GM12872 (cell line): Measurements from ENCODE around the gene MOSPD3.

Source experiments
- TF ChIP-seq, protein P1 (sequence below): IDR thresholded peaks from 3 replicates; pipeline ENCODE4 v1.5.1; 2011; ENCODE audit warnings: low read depth, mild to moderate bottlenecking, low read length, moderate library complexity; ENCODE audit not compliant: insufficient read depth

The MOSPD3 gene

DNA sequence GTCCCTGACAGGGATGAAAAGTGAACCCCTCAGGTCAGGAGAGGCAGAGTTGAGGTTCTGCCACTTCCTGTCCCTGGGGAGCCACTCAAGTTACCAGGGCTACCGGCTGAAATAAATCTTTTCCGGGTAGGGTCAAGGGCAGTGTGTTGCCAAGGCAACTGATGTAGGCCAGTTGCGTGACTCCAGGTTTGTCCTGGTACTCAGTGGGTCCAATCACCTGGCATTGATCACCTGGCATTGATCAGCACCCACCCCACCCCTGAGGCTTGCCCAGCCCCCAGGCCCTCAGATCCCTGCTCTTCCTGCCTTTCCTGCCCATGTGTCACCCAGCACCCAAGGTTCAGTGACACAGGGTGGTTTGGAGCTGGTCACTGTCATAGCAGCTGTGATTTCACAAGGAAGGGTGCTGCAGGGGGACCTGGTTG, 44.6 kb upstream of the MOSPD3 start:
- TF ChIP-seq, protein P1, sequence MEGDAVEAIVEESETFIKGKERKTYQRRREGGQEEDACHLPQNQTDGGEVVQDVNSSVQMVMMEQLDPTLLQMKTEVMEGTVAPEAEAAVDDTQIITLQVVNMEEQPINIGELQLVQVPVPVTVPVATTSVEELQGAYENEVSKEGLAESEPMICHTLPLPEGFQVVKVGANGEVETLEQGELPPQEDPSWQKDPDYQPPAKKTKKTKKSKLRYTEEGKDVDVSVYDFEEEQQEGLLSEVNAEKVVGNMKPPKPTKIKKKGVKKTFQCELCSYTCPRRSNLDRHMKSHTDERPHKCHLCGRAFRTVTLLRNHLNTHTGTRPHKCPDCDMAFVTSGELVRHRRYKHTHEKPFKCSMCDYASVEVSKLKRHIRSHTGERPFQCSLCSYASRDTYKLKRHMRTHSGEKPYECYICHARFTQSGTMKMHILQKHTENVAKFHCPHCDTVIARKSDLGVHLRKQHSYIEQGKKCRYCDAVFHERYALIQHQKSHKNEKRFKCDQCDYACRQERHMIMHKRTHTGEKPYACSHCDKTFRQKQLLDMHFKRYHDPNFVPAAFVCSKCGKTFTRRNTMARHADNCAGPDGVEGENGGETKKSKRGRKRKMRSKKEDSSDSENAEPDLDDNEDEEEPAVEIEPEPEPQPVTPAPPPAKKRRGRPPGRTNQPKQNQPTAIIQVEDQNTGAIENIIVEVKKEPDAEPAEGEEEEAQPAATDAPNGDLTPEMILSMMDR, result no peak

DNA sequence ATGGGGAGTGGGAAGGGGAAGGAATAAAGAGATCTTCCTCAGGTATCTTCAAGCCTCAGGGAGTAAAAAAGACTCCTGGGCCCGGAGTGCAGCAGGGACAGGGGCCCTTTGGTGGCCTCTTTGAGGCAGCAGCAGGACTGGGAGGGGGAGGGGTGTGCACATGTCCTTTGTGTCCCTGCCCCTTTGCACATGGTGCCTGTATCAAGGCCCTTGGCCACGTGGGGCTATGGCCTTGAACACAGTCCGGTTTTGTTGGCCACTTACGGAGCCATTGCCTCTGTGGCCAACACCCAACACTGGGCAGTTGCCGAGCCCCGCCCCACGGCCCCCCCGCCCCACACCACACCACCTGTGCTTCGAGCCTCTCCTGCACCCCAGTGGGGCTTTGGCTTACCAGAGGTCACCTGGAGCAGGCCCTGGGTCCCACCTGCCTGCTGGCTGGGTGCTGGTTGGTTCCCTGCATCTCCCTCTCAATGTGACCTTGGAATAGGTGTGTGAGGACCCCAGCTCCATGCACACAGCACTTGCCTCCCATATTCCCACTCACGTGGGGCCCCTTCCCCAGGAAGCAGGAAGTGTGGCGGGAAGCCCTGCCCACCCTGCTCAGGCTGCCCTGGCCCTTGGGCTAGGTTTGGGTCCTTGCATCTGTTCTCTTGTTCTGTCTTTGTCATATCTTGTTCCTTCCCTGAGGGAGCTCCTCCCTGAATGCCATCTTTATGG, 44.0 kb upstream of the MOSPD3 start:
- TF ChIP-seq, protein P1, result no peak

DNA sequence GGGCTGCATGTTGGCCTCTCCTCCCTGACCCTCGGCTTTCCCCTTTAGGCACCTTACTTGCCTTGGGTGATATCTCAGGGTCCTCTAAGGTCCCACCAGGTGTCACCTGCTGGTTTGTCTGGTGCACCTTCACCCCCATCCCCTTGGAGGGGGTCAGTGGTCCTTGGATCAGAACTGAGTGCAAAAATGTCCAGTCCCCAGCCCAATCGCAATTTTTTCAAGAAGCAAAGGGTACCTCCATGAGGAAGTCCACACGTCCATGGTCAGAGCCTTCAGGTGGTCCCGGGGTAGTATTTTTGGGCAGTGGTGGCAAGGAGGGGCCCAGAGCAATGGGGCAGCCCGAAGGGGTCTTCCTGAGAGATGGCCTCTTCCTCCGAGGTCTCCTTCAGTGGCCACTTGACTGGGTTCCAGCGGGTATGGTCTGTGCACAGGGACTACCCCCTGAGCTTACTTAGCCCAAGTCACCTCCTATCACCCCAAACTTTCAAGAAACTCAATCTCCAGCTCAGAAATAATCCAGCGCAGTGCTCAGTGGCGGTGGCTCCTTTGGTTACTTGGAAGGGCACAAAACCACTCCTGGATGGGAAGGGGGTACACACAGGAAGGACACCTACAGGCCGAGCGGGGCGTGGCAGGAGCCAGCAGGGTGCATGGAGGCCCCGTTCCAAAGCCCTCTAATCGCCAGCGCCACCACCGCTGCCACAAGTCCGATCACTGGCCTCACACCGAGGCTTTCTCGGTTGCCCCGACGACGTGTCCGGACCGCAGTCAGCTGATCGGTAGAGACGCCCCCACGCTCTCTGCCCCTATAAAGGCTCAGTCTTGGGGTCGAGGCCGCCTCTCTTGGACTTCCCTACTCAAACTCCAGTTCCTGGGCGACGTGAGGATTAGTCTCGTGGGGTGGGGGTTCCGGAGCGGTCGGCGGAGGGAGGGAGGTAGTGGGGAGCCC, 43.2 kb upstream of the MOSPD3 start:
- TF ChIP-seq, protein P1, result peak; percentile 71

DNA sequence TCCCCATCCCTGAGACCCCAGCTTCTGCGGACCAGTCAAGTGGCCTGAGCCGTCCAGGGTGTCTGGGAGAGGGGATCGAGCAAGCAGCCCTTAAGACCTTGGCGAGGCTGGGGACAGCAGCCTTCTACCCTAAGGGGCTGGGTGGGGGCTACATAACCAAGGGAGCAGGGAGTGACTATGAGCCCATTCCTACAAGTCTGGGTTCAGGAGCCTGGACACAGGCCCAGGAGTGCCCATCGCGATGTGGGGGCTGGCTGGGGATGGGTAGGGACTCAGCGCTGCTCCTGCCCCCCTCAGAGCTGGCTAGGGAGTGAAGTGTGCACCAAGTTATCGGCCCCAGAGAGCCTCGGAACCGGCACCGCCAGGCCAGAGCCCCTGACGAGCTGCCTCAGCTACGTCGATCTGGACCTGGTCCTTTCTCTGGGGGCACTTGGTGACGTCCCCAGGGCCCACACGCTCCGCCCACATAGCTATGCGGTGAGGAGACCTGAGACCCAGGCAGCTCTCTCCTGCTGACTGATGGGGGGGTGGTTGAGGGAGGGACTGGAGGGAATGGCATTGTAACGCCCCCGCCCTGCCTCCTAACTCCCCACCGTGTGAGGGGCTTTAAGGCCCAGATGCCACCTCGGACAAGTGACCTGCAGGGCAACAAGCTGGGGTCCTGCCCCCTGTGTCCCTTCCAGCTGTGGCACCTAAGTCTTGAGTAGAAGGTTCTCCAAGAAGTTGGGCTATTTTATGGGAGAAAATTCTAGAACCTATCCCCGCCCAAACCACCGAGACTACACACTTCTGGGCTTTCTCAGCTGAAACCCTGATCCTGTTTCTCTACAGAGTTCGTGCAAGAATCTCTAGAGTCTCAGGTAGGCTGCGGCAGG, 41.1 kb upstream of the MOSPD3 start:
- TF ChIP-seq, protein P1, result no peak

DNA sequence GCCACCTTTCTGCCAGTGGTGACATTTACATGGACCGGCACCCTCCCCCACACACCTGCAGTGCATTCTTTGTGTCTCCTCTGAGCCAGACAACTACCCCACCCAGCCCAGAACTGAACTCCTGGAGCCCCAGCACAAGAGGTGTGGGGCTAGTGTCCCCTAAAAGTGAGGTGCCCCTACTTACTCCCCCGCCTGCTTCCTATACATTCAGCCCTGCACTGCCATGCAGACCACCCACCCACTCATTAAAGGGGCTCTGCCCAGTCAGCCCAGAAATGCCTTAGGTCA, 40.6 kb upstream of the MOSPD3 start:
- TF ChIP-seq, protein P1, result no peak

DNA sequence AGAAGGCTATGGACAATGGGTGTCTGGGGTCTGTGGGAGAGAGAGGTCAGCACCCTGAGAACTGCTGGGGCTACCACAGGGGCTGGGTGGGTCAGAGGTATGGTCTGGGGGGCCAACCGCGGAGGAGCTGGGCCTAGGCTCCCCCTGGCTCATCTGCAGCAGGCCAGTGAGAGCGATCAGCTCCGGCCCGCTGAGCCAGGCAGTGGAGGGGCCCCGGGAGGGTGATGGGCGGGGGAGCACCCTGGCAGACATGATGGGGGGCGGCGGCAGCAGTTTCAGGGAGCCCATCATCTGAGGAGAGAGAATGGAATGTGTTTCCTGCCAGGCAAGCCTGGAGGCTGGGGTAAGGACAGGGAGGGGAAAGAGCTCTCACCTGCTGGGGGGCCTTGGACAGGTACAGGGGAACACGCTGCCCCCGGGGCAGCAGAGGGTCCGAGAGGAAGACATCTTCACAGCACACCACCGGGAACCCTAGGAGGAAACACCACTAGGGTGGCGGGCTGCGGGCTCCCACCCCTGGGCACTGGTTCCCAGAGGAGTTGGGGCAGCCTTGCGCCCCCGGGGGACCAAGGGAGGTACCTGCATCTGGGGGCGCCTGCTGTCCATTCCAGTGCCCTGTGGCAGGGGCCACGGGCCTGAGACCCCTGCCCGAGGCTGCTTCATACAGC, 39.9 kb upstream of the MOSPD3 start:
- TF ChIP-seq, protein P1, result 0 out of 3 replicates have a peak, but pooled peaks have one; percentile 8
